ENCODE measurements around the gene TOX2.

DNA sequence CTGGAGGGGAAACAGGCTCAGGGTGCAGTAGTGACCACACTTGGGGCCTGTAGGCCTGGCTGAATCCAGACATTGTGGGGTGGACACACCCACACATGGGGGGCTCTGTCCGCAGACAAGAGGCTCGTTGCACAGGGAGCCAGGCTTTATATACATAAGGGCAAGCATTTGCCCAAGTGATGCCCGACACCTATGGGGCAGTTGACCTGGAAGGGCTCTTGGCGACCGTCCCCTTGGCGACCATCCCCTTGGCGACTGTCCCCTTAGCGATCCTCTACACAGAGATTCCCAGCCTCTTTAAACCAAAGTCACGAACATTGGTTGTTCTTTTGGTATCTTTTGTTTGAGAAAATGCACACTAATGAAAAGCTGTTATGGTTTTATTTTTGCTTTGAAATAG is 2.7 kb downstream of the TOX2 start:
- TF ChIP-seq POLR2A (IDR thresholded peaks at IDR 0.05; ENCODE audit: low read depth, low read length) (no peak), TAF1 (IDR thresholded peaks at IDR 0.05; ENCODE audit: borderline replicate concordance, low read depth, low read length) (no peak), POLR2AphosphoS5 (IDR thresholded peaks at IDR 0.05; ENCODE audit: low read depth, low read length) (no peak)

All from GM12892 (cell line).